HEK293 (cell line): ENCODE data around the gene CEP295NL.

Source experiments
- AEBP2 ChIP-seq: fragments of 450-650 bp; formaldehyde crosslinking; IDR thresholded peaks from 2 replicates; pipeline ENCODE4 v1.5.1; 2016; ENCODE audit warnings: missing biosample characterization, missing genetic modification characterization, borderline replicate concordance
- EGR2 ChIP-seq: fragments of 450-650 bp; formaldehyde crosslinking; IDR thresholded peaks from 2 replicates; pipeline ENCODE4 v1.5.1; 2016; ENCODE audit warnings: low read depth, missing biosample characterization, missing genetic modification characterization
- GLIS2 ChIP-seq: fragments of 450-650 bp; formaldehyde crosslinking; IDR thresholded peaks from 2 replicates; pipeline ENCODE4 v1.5.1; 2016; ENCODE audit warnings: missing biosample characterization, missing genetic modification characterization
- HIC1 ChIP-seq: fragments of 450-650 bp; formaldehyde crosslinking; IDR thresholded peaks from 2 replicates; pipeline ENCODE4 v1.5.1; 2016; ENCODE audit warnings: missing biosample characterization, missing genetic modification characterization
- IKZF3 ChIP-seq: fragments of 450-650 bp; IDR thresholded peaks from 2 replicates; pipeline ENCODE4 v1.5.0; 2018; ENCODE audit warnings: missing biosample characterization, mild to moderate bottlenecking, missing genetic modification characterization, moderate library complexity
- MEIS1 ChIP-seq: sonication (generic); formaldehyde crosslinking; IDR thresholded peaks from 2 replicates; pipeline ENCODE4 v1.8.1; 2022; ENCODE audit warnings: missing genetic modification reagents, mild to moderate bottlenecking, borderline replicate concordance
- OSR2 ChIP-seq: fragments of 450-650 bp; formaldehyde crosslinking; IDR thresholded peaks from 2 replicates; pipeline ENCODE4 v1.5.1; 2016; ENCODE audit warnings: missing biosample characterization, missing genetic modification characterization
- ZBTB1 ChIP-seq: fragments of 450-650 bp; formaldehyde crosslinking; IDR thresholded peaks from 2 replicates; pipeline ENCODE4 v1.5.1; 2016; ENCODE audit warnings: missing biosample characterization, missing genetic modification characterization
- ZBTB44 ChIP-seq: fragments of 450-650 bp; IDR thresholded peaks from 2 replicates; pipeline ENCODE4 v1.5.1; 2018; ENCODE audit warnings: missing biosample characterization, mild to moderate bottlenecking, missing genetic modification characterization
- ZBTB7A ChIP-seq: fragments of 450-650 bp; formaldehyde crosslinking; IDR thresholded peaks from 2 replicates; pipeline ENCODE4 v1.5.1; 2016; ENCODE audit warnings: low read depth, missing biosample characterization, missing genetic modification characterization
- ZFP37 ChIP-seq: fragments of 450-650 bp; formaldehyde crosslinking; IDR thresholded peaks from 2 replicates; pipeline ENCODE4 v1.5.1; 2016; ENCODE audit warnings: missing biosample characterization, missing genetic modification characterization
- ZIC2 ChIP-seq: fragments of 450-650 bp; formaldehyde crosslinking; IDR thresholded peaks from 2 replicates; pipeline ENCODE4 v1.5.1; 2016; ENCODE audit warnings: missing biosample characterization, missing genetic modification characterization
- ZNF10 ChIP-seq: fragments of 450-650 bp; formaldehyde crosslinking; IDR thresholded peaks from 2 replicates; pipeline ENCODE4 v1.5.1; 2017; ENCODE audit warnings: missing biosample characterization, missing genetic modification characterization
- ZNF132 ChIP-seq: fragments of 450-650 bp; formaldehyde crosslinking; IDR thresholded peaks from 2 replicates; pipeline ENCODE4 v1.5.1; 2017; ENCODE audit warnings: missing biosample characterization, missing genetic modification characterization, borderline replicate concordance
- ZNF169 ChIP-seq: fragments of 450-650 bp; formaldehyde crosslinking; IDR thresholded peaks from 2 replicates; pipeline ENCODE4 v1.5.1; 2016; ENCODE audit warnings: missing biosample characterization, missing genetic modification characterization
- ZNF184 ChIP-seq: fragments of 450-650 bp; IDR thresholded peaks from 2 replicates; pipeline ENCODE4 v1.5.1; 2018; ENCODE audit warnings: missing biosample characterization, mild to moderate bottlenecking, missing genetic modification characterization
- ZNF211 ChIP-seq: fragments of 450-650 bp; formaldehyde crosslinking; IDR thresholded peaks from 2 replicates; pipeline ENCODE4 v1.5.1; 2016; ENCODE audit warnings: low read depth, missing biosample characterization, missing genetic modification characterization
- ZNF302 ChIP-seq: fragments of 450-650 bp; formaldehyde crosslinking; IDR thresholded peaks from 2 replicates; pipeline ENCODE4 v1.5.1; 2016; ENCODE audit warnings: missing biosample characterization, missing genetic modification characterization, low read depth
- ZNF341 ChIP-seq: fragments of 450-650 bp; formaldehyde crosslinking; IDR thresholded peaks from 2 replicates; pipeline ENCODE4; 2016; ENCODE audit warnings: low read depth, missing biosample characterization, missing genetic modification characterization
- ZNF514 ChIP-seq: fragments of 450-650 bp; formaldehyde crosslinking; IDR thresholded peaks from 2 replicates; pipeline ENCODE4 v1.5.1; 2016; ENCODE audit warnings: missing biosample characterization, missing genetic modification characterization
- ZNF518A ChIP-seq: fragments of 450-650 bp; formaldehyde crosslinking; conservative IDR thresholded peaks from 2 replicates; pipeline ENCODE4 v1.5.1; 2016; ENCODE audit warnings: low read depth, missing biosample characterization, missing genetic modification characterization
- ZNF544 ChIP-seq: fragments of 450-650 bp; formaldehyde crosslinking; IDR thresholded peaks from 2 replicates; pipeline ENCODE4 v1.5.0; 2017; ENCODE audit warnings: missing biosample characterization, missing genetic modification characterization
- ZNF596 ChIP-seq: fragments of 450-650 bp; IDR thresholded peaks from 2 replicates; pipeline ENCODE4 v1.5.0; 2018; ENCODE audit warnings: missing biosample characterization, mild to moderate bottlenecking, missing genetic modification characterization, moderate library complexity
- ZNF600 ChIP-seq: fragments of 450-650 bp; formaldehyde crosslinking; IDR thresholded peaks from 2 replicates; pipeline ENCODE4 v1.5.1; 2016; ENCODE audit warnings: missing biosample characterization, missing genetic modification characterization
- ZNF645 ChIP-seq: fragments of 450-650 bp; formaldehyde crosslinking; IDR thresholded peaks from 2 replicates; pipeline ENCODE4; 2016; ENCODE audit warnings: missing biosample characterization, missing genetic modification characterization
- ZNF654 ChIP-seq: fragments of 450-650 bp; formaldehyde crosslinking; IDR thresholded peaks from 2 replicates; pipeline ENCODE4 v1.5.1; 2016; ENCODE audit warnings: low read depth, missing biosample characterization, missing genetic modification characterization
- ZNF704 ChIP-seq: fragments of 450-650 bp; formaldehyde crosslinking; IDR thresholded peaks from 2 replicates; pipeline ENCODE4 v1.5.1; 2016; ENCODE audit warnings: missing biosample characterization, missing genetic modification characterization
- ZSCAN16 ChIP-seq: fragments of 450-650 bp; formaldehyde crosslinking; IDR thresholded peaks from 2 replicates; pipeline ENCODE4 v1.5.1; 2016; ENCODE audit warnings: missing biosample characterization, missing genetic modification characterization

CEP295NL gene

GRCh38 chr17:78865682-78866390 lies 37.2 kb downstream of the CEP295NL start (continued):
- TF ChIP-seq ZNF518A (no peak), ZNF302 (no peak), ZBTB44 (tag by site-specific recombination) (no peak), ZNF544 (tag by site-specific recombination) (no peak), EGR2 (tag by site-specific recombination) (no peak), HIC1 (0 out of 2 replicates have a peak, but pooled peaks have one; percentile 11), ZFP37 (tag by site-specific recombination) (no peak), ZNF596 (tag by site-specific recombination) (no peak), ZNF645 (tag by site-specific recombination) (no peak), ZNF654 (tag by site-specific recombination) (peak; percentile 79), ZBTB7A (tag by site-specific recombination) (no peak), ZNF211 (tag by site-specific recombination) (no peak), ZNF169 (tag by site-specific recombination) (no peak), AEBP2 (tag by site-specific recombination) (no peak), ZNF514 (tag by site-specific recombination) (no peak), GLIS2 (tag by site-specific recombination) (no peak), ZNF10 (tag by site-specific recombination) (no peak), ZNF704 (tag by site-specific recombination) (no peak), ZNF600 (tag by site-specific recombination) (0 out of 2 replicates have a peak, but pooled peaks have one; percentile 41), OSR2 (tag by site-specific recombination) (no peak), ZNF184 (tag by site-specific recombination) (no peak), ZNF341 (tag by site-specific recombination) (peak; percentile 47; the same call in 1 of the 2 replicates), IKZF3 (peak; percentile 66; the same call in 1 of the 2 replicates), ZSCAN16 (no peak), ZIC2 (peak; percentile 22), ZNF132 (tag by site-specific recombination) (no peak), MEIS1 (CRISPR knock-in tag) (no peak), ZBTB1 (tag by site-specific recombination) (no peak)
